C4-2B (cell line): ENCODE data around the gene CPAMD8.

ENCODE experiments used
- CTCF ChIP-seq: fragments of 450-650 bp; conservative IDR thresholded peaks from 2 replicates; pipeline ENCODE4 v1.5.1; 2017; ENCODE audit warnings: mild to moderate bottlenecking
- ZFX ChIP-seq: fragments of 450-650 bp; IDR thresholded peaks from 2 replicates; pipeline ENCODE4 v1.6.1; 2017

DNA sequence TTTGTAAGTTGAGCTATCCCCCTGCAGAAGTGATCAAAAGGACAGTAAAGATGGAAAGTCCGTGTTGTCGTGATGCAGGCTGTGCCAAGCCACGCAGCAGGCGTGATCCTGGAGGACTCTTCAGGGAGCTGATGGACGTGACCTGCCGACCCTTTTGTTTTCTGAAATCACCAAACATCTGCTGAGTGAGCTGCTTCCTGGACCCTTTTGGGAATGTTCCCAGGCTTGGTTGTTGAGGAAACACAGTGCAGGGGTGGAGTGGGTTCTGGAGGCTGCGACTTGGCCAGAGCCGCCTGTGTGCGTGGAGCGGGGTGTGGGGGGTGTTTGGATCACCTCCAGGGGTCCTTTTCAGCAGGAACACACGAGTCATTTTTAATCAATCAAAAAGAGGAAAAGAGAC lies 15.4 kb upstream of the CPAMD8 start:
- TF ChIP-seq CTCF, result no peak
- no peak for TF ChIP-seq ZFX
